Neutrophil (primary cell): ENCODE results near the gene GALNT9.
"Not testable (repeated sequence)": the region's sequence is repeated elsewhere in the genome, so short reads cannot be mapped to it uniquely, and the experiment has no call there.

Experiments
- H3K27ac ChIP-seq: fragments of 200-600 bp; sonication (generic); 2 replicates; pipeline ENCODE4 v1.5.1; 2016; ENCODE audit warnings: mild to moderate bottlenecking, moderate library complexity
- H3K27me3 ChIP-seq: fragments of 200-600 bp; sonication (generic); 2 replicates; pipeline ENCODE4 v1.6.0; 2016; ENCODE audit warnings: mild to moderate bottlenecking
- H3K36me3 ChIP-seq: fragments of 200-600 bp; sonication (generic); 2 replicates; pipeline ENCODE4 v1.5.1; 2017
- H3K4me1 ChIP-seq, 2 experiments: fragments of 200-600 bp in 1 of 2; sonication (generic) in 1 of 2; 1 replicate in 1 of 2; 2 replicates in 1 of 2; pipeline versions ENCODE4 v1.5.1 to v1.6.1; 2013 to 2016; ENCODE audit warnings: low read depth in 1 of 2, low read length in 1 of 2, mild to moderate bottlenecking in 1 of 2, moderate library complexity in 1 of 2; ENCODE audit not compliant: control insufficient read depth in 1 of 2, insufficient read depth in 1 of 2
- H3K4me3 ChIP-seq, 2 experiments: fragments of 200-600 bp in 1 of 2; sonication (generic) in 1 of 2; 1 replicate in 1 of 2; 2 replicates in 1 of 2; pipeline ENCODE4 v1.5.1; 2013 to 2016; ENCODE audit warnings: low read depth in 1 of 2, low read length in 1 of 2, mild to moderate bottlenecking in 1 of 2, moderate library complexity in 1 of 2
- H3K9me3 ChIP-seq: fragments of 200-600 bp; sonication (generic); 2 replicates; pipeline ENCODE4 v1.5.1; 2016
- TF ChIP-seq, protein P1 (sequence below): fragments of 200-600 bp; sonication (generic); IDR thresholded peaks from 2 replicates; pipeline ENCODE4 v1.5.1; 2016; ENCODE audit warnings: antibody characterized with exemption

Gene GALNT9

DNA sequence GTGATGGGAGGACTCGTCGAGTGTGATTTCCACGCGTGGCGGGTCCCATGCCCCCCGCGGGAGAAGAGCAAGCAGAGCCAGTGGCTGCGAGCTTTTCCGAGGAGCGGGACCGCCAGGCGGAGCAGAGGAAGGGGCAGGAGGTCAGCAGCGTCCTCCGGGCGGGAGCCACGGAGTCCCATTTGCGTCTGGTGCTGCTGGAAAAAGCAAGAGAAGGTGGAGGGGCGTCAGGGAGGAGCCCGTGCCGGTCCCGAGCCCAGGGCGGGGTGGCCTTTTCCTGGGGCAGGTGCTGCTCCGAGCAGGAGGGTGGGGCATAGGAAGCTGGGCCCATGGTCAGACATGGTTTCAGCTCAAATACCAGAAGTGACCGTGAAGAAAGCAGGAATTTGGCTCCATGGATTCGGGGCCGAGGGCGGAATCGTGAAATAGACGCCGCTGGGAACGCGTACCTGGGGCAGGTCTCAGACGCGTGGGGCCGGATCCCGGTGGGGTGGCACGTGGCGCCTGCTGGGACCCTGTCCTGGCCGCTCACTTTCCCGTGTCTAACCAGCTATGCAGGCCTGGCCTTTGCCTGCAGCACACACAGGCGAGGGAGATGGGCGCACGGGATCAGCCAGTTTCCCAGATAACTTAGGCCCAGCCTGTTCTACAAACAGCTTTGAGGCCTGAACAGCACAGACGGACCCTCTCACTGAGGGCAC is 60.0 kb downstream of the GALNT9 start:
- no peaks in the 10 kb centered on the region for H3K4me1 ChIP-seq
- no peaks in the 10 kb centered on the region for H3K36me3 ChIP-seq
- H3K9me3 ChIP-seq = no peaks in the 10 kb centered on the region
- H3K27me3 ChIP-seq = no peaks in the 10 kb centered on the region
- TF ChIP-seq, protein P1, sequence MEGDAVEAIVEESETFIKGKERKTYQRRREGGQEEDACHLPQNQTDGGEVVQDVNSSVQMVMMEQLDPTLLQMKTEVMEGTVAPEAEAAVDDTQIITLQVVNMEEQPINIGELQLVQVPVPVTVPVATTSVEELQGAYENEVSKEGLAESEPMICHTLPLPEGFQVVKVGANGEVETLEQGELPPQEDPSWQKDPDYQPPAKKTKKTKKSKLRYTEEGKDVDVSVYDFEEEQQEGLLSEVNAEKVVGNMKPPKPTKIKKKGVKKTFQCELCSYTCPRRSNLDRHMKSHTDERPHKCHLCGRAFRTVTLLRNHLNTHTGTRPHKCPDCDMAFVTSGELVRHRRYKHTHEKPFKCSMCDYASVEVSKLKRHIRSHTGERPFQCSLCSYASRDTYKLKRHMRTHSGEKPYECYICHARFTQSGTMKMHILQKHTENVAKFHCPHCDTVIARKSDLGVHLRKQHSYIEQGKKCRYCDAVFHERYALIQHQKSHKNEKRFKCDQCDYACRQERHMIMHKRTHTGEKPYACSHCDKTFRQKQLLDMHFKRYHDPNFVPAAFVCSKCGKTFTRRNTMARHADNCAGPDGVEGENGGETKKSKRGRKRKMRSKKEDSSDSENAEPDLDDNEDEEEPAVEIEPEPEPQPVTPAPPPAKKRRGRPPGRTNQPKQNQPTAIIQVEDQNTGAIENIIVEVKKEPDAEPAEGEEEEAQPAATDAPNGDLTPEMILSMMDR = no peak
- no peak overlapping the region for H3K4me3 ChIP-seq
- H3K27ac ChIP-seq = no peak overlapping the region

DNA sequence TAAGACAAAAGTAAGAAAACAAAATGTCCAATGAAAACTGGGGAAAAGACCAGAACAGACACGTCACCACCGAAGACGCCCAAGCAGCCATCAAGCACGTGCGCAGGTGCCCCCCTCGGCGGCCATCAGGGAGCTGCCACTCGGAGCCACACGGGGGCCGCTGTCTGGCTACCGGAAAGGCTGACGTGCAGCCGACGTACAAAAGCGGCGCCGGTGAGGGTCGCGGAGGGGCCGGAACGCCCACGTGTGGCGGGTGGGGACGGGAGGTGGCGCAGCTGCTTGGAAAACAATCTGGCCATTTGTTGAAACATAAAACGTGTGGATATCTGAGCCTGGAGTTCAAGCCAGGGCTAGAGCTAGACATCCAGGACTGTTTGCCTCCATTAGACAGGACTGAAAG is 60.7 kb downstream of the GALNT9 start:
- no peaks in the 10 kb centered on the region for H3K4me1 ChIP-seq
- H3K36me3 ChIP-seq = no peaks in the 10 kb centered on the region
- TF ChIP-seq, protein P1 = no peak
- H3K27me3 ChIP-seq = no peaks in the 10 kb centered on the region
- no peaks in the 10 kb centered on the region for H3K9me3 ChIP-seq
- no peak overlapping the region for H3K4me3 ChIP-seq
- no peak overlapping the region for H3K27ac ChIP-seq

DNA sequence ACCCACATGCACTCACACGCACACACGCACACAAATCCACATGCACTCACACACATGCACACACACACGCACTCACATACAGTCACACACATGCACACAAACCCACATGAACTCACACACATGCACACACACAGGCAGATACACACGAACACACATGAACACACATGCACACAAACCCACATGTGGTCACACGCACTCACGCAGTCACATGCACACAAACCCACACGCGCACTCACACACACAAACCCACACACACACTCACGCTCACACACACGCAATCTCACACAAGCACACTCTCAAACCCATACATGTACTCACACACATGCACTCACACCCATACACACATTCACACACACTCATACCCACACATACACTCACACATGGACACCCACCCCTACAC is 61.5 kb downstream of the GALNT9 start:
- TF ChIP-seq, protein P1 = no peak
- Histone ChIP-seq H3K36me3 (no peaks in the 10 kb centered on the region), H3K27ac (no peak overlapping the region), H3K4me3 (no peak overlapping the region), H3K27me3 (no peaks in the 10 kb centered on the region), H3K4me1 (no peaks in the 10 kb centered on the region), H3K9me3 (no peaks in the 10 kb centered on the region)

DNA sequence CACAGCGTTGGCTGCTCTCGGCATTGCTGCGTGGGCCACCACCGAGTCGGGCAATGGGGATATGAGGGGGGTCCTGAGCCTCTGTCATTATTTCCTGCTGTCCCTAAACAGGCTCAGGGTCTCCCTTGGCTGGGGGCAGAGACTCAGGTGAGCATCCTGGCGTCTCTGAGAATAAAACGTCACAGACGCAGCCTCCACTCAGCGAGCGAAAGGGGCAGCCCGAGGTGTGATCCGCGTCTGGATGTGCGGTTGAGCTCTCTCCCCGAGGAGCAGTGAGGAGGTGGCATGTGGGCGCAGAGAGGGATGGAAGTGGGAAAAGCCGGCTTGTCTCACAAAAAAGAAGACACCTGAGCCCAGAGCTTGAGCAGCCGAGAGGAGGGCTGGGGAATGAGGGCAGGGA is 62.6 kb downstream of the GALNT9 start:
- Histone ChIP-seq H3K27me3 (no peaks in the 10 kb centered on the region), H3K27ac (no peak overlapping the region), H3K36me3 (no peaks in the 10 kb centered on the region), H3K9me3 (no peaks in the 10 kb centered on the region), H3K4me3 (no peak overlapping the region), H3K4me1 (no peaks in the 10 kb centered on the region)
- TF ChIP-seq, protein P1 = no peak

DNA sequence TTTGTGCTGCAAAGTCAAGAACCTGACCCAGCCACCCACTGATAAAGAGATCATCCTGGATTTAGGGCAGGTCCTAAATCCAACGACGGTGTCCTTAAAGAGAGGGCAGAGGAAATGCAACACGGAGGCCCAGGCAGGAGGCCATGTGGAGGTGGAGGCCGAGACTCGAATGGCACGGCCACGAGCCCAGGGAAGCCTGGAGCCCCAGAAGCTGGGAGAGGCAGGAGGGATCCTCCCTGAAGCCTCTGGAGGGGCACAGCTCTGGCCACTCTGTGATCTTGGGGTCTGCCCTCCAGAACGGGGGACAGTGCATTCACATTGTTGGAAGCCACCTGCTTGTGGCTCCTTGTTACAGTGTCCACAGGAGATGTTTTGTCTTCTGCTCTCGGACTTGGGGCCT is 63.0 kb downstream of the GALNT9 start:
- no peak overlapping the region for H3K4me3 ChIP-seq
- H3K9me3 ChIP-seq = no peaks in the 10 kb centered on the region
- no peaks in the 10 kb centered on the region for H3K36me3 ChIP-seq
- TF ChIP-seq, protein P1 = no peak
- H3K27ac ChIP-seq = no peak overlapping the region
- no peaks in the 10 kb centered on the region for H3K4me1 ChIP-seq
- H3K27me3 ChIP-seq = no peaks in the 10 kb centered on the region

DNA sequence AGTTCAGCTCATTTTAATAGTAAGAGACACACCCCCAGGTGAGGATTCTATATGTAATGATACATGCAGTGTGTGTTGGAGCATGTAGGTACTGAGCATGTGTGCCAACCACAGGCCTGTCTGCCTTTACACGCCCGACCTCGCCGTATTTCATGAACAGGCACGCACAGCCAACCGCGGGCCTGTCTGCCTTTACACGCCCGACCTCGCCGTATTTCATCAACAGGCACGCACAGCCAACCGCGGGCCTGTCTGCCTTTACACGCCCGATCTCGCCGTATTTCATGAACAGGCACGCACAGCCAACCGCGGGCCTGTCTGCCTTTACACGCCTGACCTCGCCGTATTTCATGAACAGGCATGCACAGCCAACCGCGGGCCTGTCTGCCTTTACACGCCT is 63.6 kb downstream of the GALNT9 start:
- H3K36me3 ChIP-seq, H3K27me3 ChIP-seq, H3K27ac ChIP-seq, H3K4me3 ChIP-seq, H3K9me3 ChIP-seq, H3K4me1 ChIP-seq: not testable (repeated sequence)
